Pancreas (tissue), 10 donors: ENCODE data around the gene BFAR. TPM values are rescaled to one million over a fixed set of nuclear protein-coding genes. Genes with fewer than 3 reads are reported as not detected.

Source experiments
- ATAC-seq, 4 donors: fragments of 200-7000 bp; cut with Tn5 transposase; one replicate each; pipeline versions ENCODE4 v1.8.0 to v1.9.1; 2020; ENCODE audit warnings: mild to moderate bottlenecking in 4 of 4, moderate library complexity in 4 of 4
- DNase-seq, 6 donors: peaks; one replicate each; pipeline ENCODE4 v3.0.0-alpha.2; 2020
- FAIRE-seq: peaks from 2 replicates; lab custom pipeline; 2012; peaks lifted over from hg19 to GRCh38; lab: Jason Lieb, UNC
- H3K27ac ChIP-seq, 4 donors: fragments of 200-600 bp; sonication (generic); 1 replicate in 3 of 4; 2 replicates in 1 of 4; pipeline versions ENCODE4 v1.5.0 to v1.8.0; 2020
- H3K27me3 ChIP-seq, 4 donors: fragments of 200-600 bp; one replicate each; pipeline ENCODE4 v1.8.0; 2021
- H3K36me3 ChIP-seq, 3 donors: fragments of 200-600 bp; sonication (generic) in 1 of 3; one replicate each; pipeline versions ENCODE4 v1.5.0 to v1.8.0; 2020 to 2021
- H3K4me1 ChIP-seq, 3 donors: fragments of 200-600 bp; one replicate each; pipeline ENCODE4 v1.8.0; 2021
- H3K4me3 ChIP-seq, 4 donors: fragments of 200-600 bp; sonication (generic) in 2 of 4; one replicate each; pipeline versions ENCODE4 v1.5.0 to v1.8.0; 2020 to 2021
- H3K9me3 ChIP-seq, 4 donors: fragments of 200-600 bp; one replicate each; pipeline ENCODE4 v1.8.0; 2021
- WGBS, 2 donors: extraction: QIAGEN DNeasy Blood & Tissue Kit; methylation state at CpG; one replicate each; pipeline ENCODE4 v1.1.7; 2013; 5-methylcytosine and 5-hydroxymethylcytosine counted together
- intact Hi-C, 3 donors: fragments of 100-400 bp; cut with DNase I; formaldehyde crosslinking; loops; one replicate each; pipeline versions ENCODE4 v1.11.1 to v1.14.2; 2022
- polyA plus RNA-seq, 2 donors: library from polyadenylated mRNA; stranded (reverse); fragments of 200-250 nt; gene quantifications; one replicate each; pipeline ENCODE4 v1.2.3, GENCODE V29; 2013
- total RNA-seq, 6 donors: library from RNA; stranded (reverse); fragmentation: NEBNext Ultra II Directional in 4 of 6; extraction: Animal tissue kit (Norgen Biotek cat#: 25700) in 4 of 6; gene quantifications; one replicate each; pipeline versions ENCODE4 v1.2.1 to v1.2.4, GENCODE V29; 2021 to 2023
- TF ChIP-seq, protein P1 (sequence below), 4 donors: fragments of 200-600 bp; sonication (generic) in 3 of 4; IDR thresholded peaks; one replicate each; pipeline versions ENCODE4 v1.5.0 to v1.8.0; 2021; ENCODE audit warnings: antibody characterized with exemption in 4 of 4
- donor health status: healthy with polysubstance abuse.
- donor health status: DM: no; HTN: no; CAD: no; lungs with moderate emphysema.
- donor health status: DM: no; HTN: no; CAD: no.
- donor health status: control.
- donor health status: control.
- donor health status: Bipolar disorder and iron deficiency.
- donor health status: DM: yes; HTN: yes; CAD: no.
- donor health status: DM: no; HTN: no; CAD: no.
- donor health status: DM: no; HTN: no; CAD: no.
- donor health status: DM: yes; HTN: yes; CAD: no.

BFAR gene
- total and polyA plus RNA-seq, 8 donors = 26.6 to 55.6 (median 39.6) TPM

GRCh38 chr16:14602443-14602963 lies 30.2 kb upstream of the BFAR start:
- ATAC-seq (no peak), FAIRE-seq (no peak), DNase-seq (no peak)
- no peaks in the 10 kb centered on the region for H3K4me1 ChIP-seq
- no peaks in the 10 kb centered on the region for H3K9me3 ChIP-seq
- H3K27me3 ChIP-seq = no peaks in the 10 kb centered on the region
- no peak overlapping the region for H3K4me3 ChIP-seq
- TF ChIP-seq, protein P1, sequence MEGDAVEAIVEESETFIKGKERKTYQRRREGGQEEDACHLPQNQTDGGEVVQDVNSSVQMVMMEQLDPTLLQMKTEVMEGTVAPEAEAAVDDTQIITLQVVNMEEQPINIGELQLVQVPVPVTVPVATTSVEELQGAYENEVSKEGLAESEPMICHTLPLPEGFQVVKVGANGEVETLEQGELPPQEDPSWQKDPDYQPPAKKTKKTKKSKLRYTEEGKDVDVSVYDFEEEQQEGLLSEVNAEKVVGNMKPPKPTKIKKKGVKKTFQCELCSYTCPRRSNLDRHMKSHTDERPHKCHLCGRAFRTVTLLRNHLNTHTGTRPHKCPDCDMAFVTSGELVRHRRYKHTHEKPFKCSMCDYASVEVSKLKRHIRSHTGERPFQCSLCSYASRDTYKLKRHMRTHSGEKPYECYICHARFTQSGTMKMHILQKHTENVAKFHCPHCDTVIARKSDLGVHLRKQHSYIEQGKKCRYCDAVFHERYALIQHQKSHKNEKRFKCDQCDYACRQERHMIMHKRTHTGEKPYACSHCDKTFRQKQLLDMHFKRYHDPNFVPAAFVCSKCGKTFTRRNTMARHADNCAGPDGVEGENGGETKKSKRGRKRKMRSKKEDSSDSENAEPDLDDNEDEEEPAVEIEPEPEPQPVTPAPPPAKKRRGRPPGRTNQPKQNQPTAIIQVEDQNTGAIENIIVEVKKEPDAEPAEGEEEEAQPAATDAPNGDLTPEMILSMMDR (IDR thresholded peaks at IDR 0.05) = no peak
- H3K36me3 ChIP-seq = peaks cover 0 to 61% (median 4%) of the 10 kb centered on the region in 3 donors
- intact Hi-C loops = no loop called here
- H3K27ac ChIP-seq = no peak overlapping the region
- WGBS, 2 donors = 88 to 92% methylated on average over 6 of the region's 6 CpGs

- Histone ChIP-seq H3K4me3 (no peak overlapping the region), H3K27me3 (no peaks in the 10 kb centered on the region), H3K4me1 (peaks cover 0 to 6% (median 5%) of the 10 kb centered on the region in 3 donors), H3K36me3 (peaks cover 0 to 65% (median 8%) of the 10 kb centered on the region in 3 donors), H3K9me3 (no peaks in the 10 kb centered on the region), H3K27ac (no peak overlapping the region)
- 95 to 96% methylated on average over 6 of the region's 6 CpGs for WGBS, 2 donors
- DNase-seq (no peak), FAIRE-seq (no peak), ATAC-seq (no peak)
- intact Hi-C loops = no loop called here
- TF ChIP-seq, protein P1 (IDR thresholded peaks at IDR 0.05) = no peak
Measured at GRCh38 chr16:14606102-14606501, 26.6 kb upstream of the BFAR start.

DNA sequence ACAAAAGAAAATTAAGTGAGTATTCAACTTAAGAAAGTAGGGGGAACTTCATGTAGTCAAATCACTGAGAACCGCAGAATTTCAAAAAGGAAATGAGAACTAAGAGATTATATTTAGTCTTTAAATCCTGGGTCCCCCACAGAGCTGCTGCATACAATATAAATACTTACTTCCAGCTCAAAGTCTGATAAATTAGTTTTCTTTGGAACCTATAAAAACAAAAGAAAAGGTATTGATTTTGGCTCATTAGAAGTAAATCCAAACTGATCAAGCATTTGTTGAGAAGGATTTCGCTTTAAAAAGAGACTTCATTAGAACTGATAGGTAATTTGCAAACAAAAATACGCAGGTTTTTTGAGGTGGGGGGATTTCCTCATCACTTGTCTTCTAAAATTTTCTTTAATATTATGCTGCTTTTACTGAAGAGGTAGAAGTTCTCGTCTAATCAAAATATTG lies 24.6 kb upstream of the BFAR start:
- no peak for FAIRE-seq
- 61% methylated on average over 4 of the region's 4 CpGs for WGBS, 2 donors
- Histone ChIP-seq H3K27ac (no peak overlapping the region), H3K27me3 (no peaks in the 10 kb centered on the region), H3K4me1 (peaks cover 0 to 6% (median 5%) of the 10 kb centered on the region in 3 donors), H3K36me3 (peaks cover 0 to 56% (median 8%) of the 10 kb centered on the region in 3 donors), H3K4me3 (no peak overlapping the region), H3K9me3 (no peaks in the 10 kb centered on the region)
- TF ChIP-seq, protein P1 (IDR thresholded peaks at IDR 0.05) = no peak
- intact Hi-C loops = no loop called here
- ATAC-seq = no peak
- no peak for DNase-seq

GRCh38 chr16:14608604-14609003 lies 24.1 kb upstream of the BFAR start:
- DNase-seq (no peak), ATAC-seq (peak in 3 of 4 donors; percentile 43 to 75 (median 65)), FAIRE-seq (no peak)
- Histone ChIP-seq H3K9me3 (no peaks in the 10 kb centered on the region), H3K27ac (no peak overlapping the region), H3K27me3 (no peaks in the 10 kb centered on the region), H3K4me3 (no peak overlapping the region), H3K36me3 (peaks cover 0 to 52% (median 8%) of the 10 kb centered on the region in 3 donors), H3K4me1 (peaks cover 0 to 6% (median 5%) of the 10 kb centered on the region in 3 donors)
- 61 to 70% methylated on average over 6 of the region's 6 CpGs for WGBS, 2 donors
- TF ChIP-seq, protein P1 (IDR thresholded peaks at IDR 0.05) = no peak
- intact Hi-C loops = no loop called here

- 92% methylated on average over 6 of the region's 6 CpGs for WGBS, 2 donors
- TF ChIP-seq, protein P1 (IDR thresholded peaks at IDR 0.05) = no peak
- peaks cover 0 to 49% (median 8%) of the 10 kb centered on the region in 3 donors for H3K36me3 ChIP-seq
- no peak overlapping the region for H3K27ac ChIP-seq
- intact Hi-C loops = no loop called here
- no peaks in the 10 kb centered on the region for H3K27me3 ChIP-seq
- DNase-seq (no peak), FAIRE-seq (no peak), ATAC-seq (no peak)
- H3K9me3 ChIP-seq = no peaks in the 10 kb centered on the region
- peaks cover 0 to 6% (median 5%) of the 10 kb centered on the region in 3 donors for H3K4me1 ChIP-seq
- no peak overlapping the region for H3K4me3 ChIP-seq
Measured at GRCh38 chr16:14609716-14610115, 23.0 kb upstream of the BFAR start.
